H1 (cell line): ENCODE measurements around the gene ATG7. TPM values are rescaled to one million over a fixed set of nuclear protein-coding genes. Genes with fewer than 3 reads are reported as not detected.

Experiments
- CTCF ChIA-PET: fragments of 300-600 bp; sonication (Branson Sonifier 250); formaldehyde crosslinking; loops from one replicate; lab custom pipeline; 2021; ENCODE audit not compliant: partially characterized antibody; lab: Charles Lee
- POLR2A ChIA-PET: fragments of 300-600 bp; sonication (Branson Sonifier 250); formaldehyde crosslinking; loops from one replicate; lab custom pipeline; 2021; ENCODE audit warnings: inconsistent platforms; ENCODE audit not compliant: partially characterized antibody; lab: Charles Lee
- DNase-seq, 2 experiments: peaks; one replicate each; pipeline versions ENCODE4 v3.0.0 to v3.0.0-alpha.2; 2010 to 2022; ENCODE audit warnings: low spot score in 2 of 2, low read depth in 1 of 2, mixed read lengths in 1 of 2
- FAIRE-seq: peaks from 2 replicates; lab custom pipeline; 2011; peaks lifted over from hg19 to GRCh38; lab: Jason Lieb, UNC
- H2AFZ ChIP-seq: 2 replicates; pipeline ENCODE4 v1.8.1; 2012; ENCODE audit warnings: low read length, inconsistent platforms
- H2AK5ac ChIP-seq: 2 replicates; pipeline ENCODE4 v1.6.1; 2013; ENCODE audit warnings: low read depth, low read length
- H2BK120ac ChIP-seq: replicated peaks from 2 replicates; pipeline ENCODE3; 2013; ENCODE audit warnings: low read depth, low read length, inconsistent platforms
- H2BK12ac ChIP-seq: 2 replicates; pipeline ENCODE4 v1.6.1; 2013; ENCODE audit warnings: low read depth, low read length
- H2BK15ac ChIP-seq: 2 replicates; pipeline ENCODE4 v1.6.1; 2013; ENCODE audit warnings: low read length
- H2BK20ac ChIP-seq: 2 replicates; pipeline ENCODE4 v1.6.1; 2013; ENCODE audit warnings: low read length
- H2BK5ac ChIP-seq: 2 replicates; pipeline ENCODE4 v1.6.1; 2013; ENCODE audit warnings: low read depth, low read length
- H3K14ac ChIP-seq: 2 replicates; pipeline ENCODE4 v1.6.1; 2013; ENCODE audit warnings: inconsistent platforms; ENCODE audit not compliant: insufficient read length
- H3K18ac ChIP-seq: 2 replicates; pipeline ENCODE4 v1.6.1; 2013; ENCODE audit warnings: low read length; ENCODE audit errors: extremely low read depth
- H3K23ac ChIP-seq: 2 replicates; pipeline ENCODE4 v1.6.1; 2013; ENCODE audit warnings: inconsistent platforms; ENCODE audit not compliant: insufficient read length
- H3K23me2 ChIP-seq: 2 replicates; pipeline ENCODE4 v1.6.1; 2013; ENCODE audit warnings: low read depth, low read length
- H3K27ac ChIP-seq: 2 replicates; pipeline ENCODE4 v1.6.1; 2011; ENCODE audit warnings: low read depth, low read length, inconsistent platforms
- H3K27me3 ChIP-seq, 4 experiments: replicated peaks in 1 of 4; 1 replicate in 1 of 4; 2 replicates in 3 of 4; pipeline versions ENCODE4 v1.6.1 to v1.8.1; 2011 to 2013; ENCODE audit warnings: low read length in 3 of 4, mild to moderate bottlenecking in 3 of 4, inconsistent platforms in 2 of 4, mixed read lengths in 2 of 4, moderate library complexity in 1 of 4; ENCODE audit not compliant: control insufficient read depth in 3 of 4, insufficient read depth in 3 of 4; ENCODE audit errors: extremely low read depth in 1 of 4
- H3K36me3 ChIP-seq, 4 experiments: 2 replicates each; pipeline versions ENCODE4 v1.6.1 to v1.8.1; 2011 to 2013; ENCODE audit warnings: mild to moderate bottlenecking in 4 of 4, low read length in 3 of 4, moderate library complexity in 2 of 4, control low read depth in 1 of 4, inconsistent platforms in 1 of 4; ENCODE audit not compliant: insufficient read depth in 4 of 4, control insufficient read depth in 2 of 4
- H3K4ac ChIP-seq: replicated peaks from 2 replicates; pipeline ENCODE3; 2013; ENCODE audit warnings: low read length, low read depth, mixed read lengths, inconsistent platforms; ENCODE audit not compliant: insufficient read length
- H3K4me1 ChIP-seq, 4 experiments: replicated peaks in 1 of 4; 1 replicate in 1 of 4; 2 replicates in 3 of 4; pipeline versions ENCODE4 v1.6.1 to v1.8.1; 2011 to 2013; ENCODE audit warnings: low read length in 3 of 4, inconsistent platforms in 2 of 4, mixed read lengths in 1 of 4; ENCODE audit not compliant: insufficient read depth in 4 of 4, control insufficient read depth in 3 of 4
- H3K4me2 ChIP-seq, 2 experiments: 2 replicates each; pipeline versions ENCODE4 v1.6.1 to v1.8.1; 2011 to 2013; ENCODE audit warnings: low read depth in 2 of 2, low read length in 2 of 2, control low read depth in 1 of 2, inconsistent platforms in 1 of 2, mild to moderate bottlenecking in 1 of 2; ENCODE audit not compliant: insufficient read depth in 1 of 2
- H3K4me3 ChIP-seq, 4 experiments: fragments of 200-600, 300-600 bp in 1 of 4; sonication (generic), shearing (Covaris generic), sonication (Bioruptor Twin) in 1 of 4; 2 replicates each; pipeline versions ENCODE4 v1.5.1 to v1.8.1; 2011 to 2016; ENCODE audit warnings: low read length in 4 of 4, low read depth in 3 of 4, control low read depth in 2 of 4, inconsistent platforms in 2 of 4, mild to moderate bottlenecking in 2 of 4, mixed read lengths in 1 of 4, moderate library complexity in 1 of 4; ENCODE audit not compliant: insufficient read depth in 2 of 4; ENCODE audit errors: extremely low read depth in 1 of 4
- H3K56ac ChIP-seq: replicated peaks from 2 replicates; pipeline ENCODE3; 2013; ENCODE audit warnings: low read depth, mild to moderate bottlenecking, mixed read lengths, low read length, inconsistent platforms; ENCODE audit not compliant: insufficient read length
- H3K79me1 ChIP-seq: 2 replicates; pipeline ENCODE4 v1.6.1; 2013; ENCODE audit warnings: low read depth, low read length, control low read depth
- H3K79me2 ChIP-seq, 2 experiments: 2 replicates each; pipeline versions ENCODE4 v1.6.1 to v1.8.1; 2012 to 2013; ENCODE audit warnings: low read length in 2 of 2, mild to moderate bottlenecking in 2 of 2, inconsistent platforms in 1 of 2; ENCODE audit not compliant: insufficient read depth in 2 of 2, control insufficient read depth in 1 of 2
- H3K9ac ChIP-seq, 4 experiments: replicated peaks in 1 of 4; 1 replicate in 1 of 4; 2 replicates in 3 of 4; pipeline versions ENCODE4 v1.6.1 to v1.8.1; 2011 to 2013; ENCODE audit warnings: low read depth in 3 of 4, low read length in 3 of 4, control low read depth in 2 of 4, mild to moderate bottlenecking in 2 of 4, moderate library complexity in 2 of 4, inconsistent platforms in 1 of 4; ENCODE audit errors: extremely low read depth in 1 of 4
- H3K9me3 ChIP-seq, 2 experiments: 2 replicates each; pipeline versions ENCODE4 v1.6.1 to v1.8.1; 2012 to 2013; ENCODE audit warnings: mild to moderate bottlenecking in 2 of 2, moderate library complexity in 2 of 2, control low read depth in 1 of 2, inconsistent platforms in 1 of 2, low read depth in 1 of 2, low read length in 1 of 2, mixed read lengths in 1 of 2; ENCODE audit not compliant: insufficient read depth in 2 of 2
- H4K20me1 ChIP-seq, 2 experiments: replicated peaks in 1 of 2; 2 replicates each; pipeline versions ENCODE3 to v1.8.1; 2011 to 2013; ENCODE audit warnings: inconsistent platforms in 2 of 2, low read length in 2 of 2, mild to moderate bottlenecking in 1 of 2; ENCODE audit not compliant: insufficient read depth in 2 of 2, control insufficient read depth in 1 of 2
- H4K5ac ChIP-seq: 2 replicates; pipeline ENCODE4 v1.6.1; 2013; ENCODE audit warnings: low read length, low read depth, mixed read lengths, inconsistent platforms; ENCODE audit not compliant: insufficient read length
- H4K8ac ChIP-seq: 2 replicates; pipeline ENCODE4 v1.8.0; 2013; ENCODE audit warnings: mild to moderate bottlenecking, moderate library complexity, low read length, inconsistent platforms; ENCODE audit not compliant: insufficient read depth; ENCODE audit errors: extremely low read depth
- H4K91ac ChIP-seq: replicated peaks from 2 replicates; pipeline ENCODE3; 2013; ENCODE audit warnings: low read length, mixed read lengths, inconsistent platforms; ENCODE audit not compliant: insufficient read length
- CTBP2 ChIP-seq: IDR thresholded peaks from 2 replicates; pipeline ENCODE4 v1.7.0; 2011; ENCODE audit warnings: borderline replicate concordance, mild to moderate bottlenecking, moderate library complexity, mixed read lengths, low read length; ENCODE audit not compliant: insufficient read depth, insufficient read length
- EGR1 ChIP-seq: IDR thresholded peaks from 2 replicates; pipeline ENCODE4 v1.6.1; 2011; ENCODE audit warnings: low read depth, low read length, borderline replicate concordance
- FOSL1 ChIP-seq: IDR thresholded peaks from 2 replicates; pipeline ENCODE4 v1.6.1; 2011; ENCODE audit warnings: mild to moderate bottlenecking, low read depth, low read length, moderate library complexity; ENCODE audit not compliant: insufficient read depth
- KDM1A ChIP-seq: fragments of 200-600, 300-600 bp; sonication (generic); IDR thresholded peaks from 2 replicates; pipeline ENCODE4 v1.7.1; 2016; ENCODE audit warnings: mild to moderate bottlenecking, low read length, borderline replicate concordance
- RAD21 ChIP-seq, 2 experiments: IDR thresholded peaks in 1 of 2; conservative IDR thresholded peaks in 1 of 2; 2 replicates each; pipeline ENCODE4 v1.6.1; 2011; ENCODE audit warnings: low read depth in 2 of 2, low read length in 2 of 2, improper control_type of control experiment in 1 of 2, inconsistent platforms in 1 of 2, mild to moderate bottlenecking in 1 of 2, moderate library complexity in 1 of 2
- SP2 ChIP-seq: IDR thresholded peaks from 2 replicates; pipeline ENCODE4 v1.6.1; 2012; ENCODE audit warnings: mild to moderate bottlenecking, low read length, inconsistent platforms
- SP4 ChIP-seq: IDR thresholded peaks from 2 replicates; pipeline ENCODE4 v1.6.1; 2012; ENCODE audit warnings: low read length, inconsistent platforms
- SRF ChIP-seq: IDR thresholded peaks from 2 replicates; pipeline ENCODE4 v1.6.1; 2011; ENCODE audit warnings: mild to moderate bottlenecking, low read depth, low read length, moderate library complexity
- SUZ12 ChIP-seq: fragments of 200-600 bp; sonication (generic); IDR thresholded peaks from 2 replicates; pipeline ENCODE4 v1.6.1; 2012; ENCODE audit warnings: mild to moderate bottlenecking, inconsistent platforms, low read length, moderate library complexity, mixed read lengths
- TEAD4 ChIP-seq: IDR thresholded peaks from 2 replicates; pipeline ENCODE4 v1.6.1; 2012; ENCODE audit warnings: low read depth, low read length, inconsistent platforms, mixed read lengths
- ZNF274 ChIP-seq: IDR thresholded peaks from 2 replicates; pipeline ENCODE4 v1.7.0; 2012; ENCODE audit warnings: low read length, borderline replicate concordance; ENCODE audit errors: extremely low read depth
- WGBS, 2 experiments: shearing (Covaris generic) in 1 of 2; methylation state at CpG; one replicate each; pipeline versions ENCODE4 v1.1.6 to v1.1.7; 2013 to 2015; ENCODE audit warnings: low lambda C conversion rate in 2 of 2, mixed read lengths in 2 of 2, inconsistent platforms in 1 of 2, low coverage in 1 of 2, missing lambda C conversion rate in 1 of 2; ENCODE audit not compliant: insufficient replicate concordance in 2 of 2, insufficient coverage in 1 of 2, insufficient read length in 1 of 2; ENCODE audit errors: extremely low coverage in 1 of 2, missing lambda C conversion rate in 1 of 2; 5-methylcytosine and 5-hydroxymethylcytosine counted together
- polyA plus RNA-seq, 7 experiments: library from polyadenylated mRNA; depleted of rRNA in 3 of 7; stranded (reverse) in 5 of 7; unstranded in 2 of 7; fragments of >200 nt in 5 of 7; fragments of 200-250 nt in 2 of 7; gene quantifications; 1 replicate in 5 of 7; 2 replicates in 1 of 7; 4 replicates in 1 of 7; pipeline versions ENCODE4 v1.2.1 to v1.2.3, GENCODE V29; 2011 to 2013; ENCODE audit warnings: missing spikeins in 2 of 7, mixed read lengths in 2 of 7
- total RNA-seq: library from RNA; stranded (reverse); fragmentation: NEBNext Ultra II Directional; extraction: Animal tissue kit (Norgen Biotek cat#: 25700); gene quantifications from 2 replicates; pipeline ENCODE4 v1.2.1, GENCODE V29; 2021

Gene ATG7
- total and polyA plus RNA-seq, 2 of the 8 experiments (the other 6 are each of a cell fraction or from before 2014, with no cell fraction given): 15.0 to 19.1 TPM

GRCh38 chr3:11534011-11534792 lies 262.0 kb downstream of the ATG7 start:
- no peak for DNase-seq
- FAIRE-seq: no peak
- H3K56ac ChIP-seq: no peak overlapping the region
- TF ChIP-seq SP2 (no peak), SRF (no peak), TEAD4 (no peak), EGR1 (no peak), SUZ12 (no peak), RAD21 (IDR thresholded peaks at IDR 0.05 in 1 of 2, conservative IDR thresholded peaks at IDR 0.05 in 1 of 2; ENCODE audit: low read depth in 2 of 2, low read length in 2 of 2) (no peak), SP4 (no peak), ZNF274 (no peak), FOSL1 (no peak), KDM1A (no peak), CTBP2 (no peak)
- TF ChIP-seq, all 59 proteins: peak for 0
- no peaks in the 10 kb centered on the region for H3K9me3 ChIP-seq
- no peak overlapping the region for H2BK12ac ChIP-seq
- no peaks in the 10 kb centered on the region for H3K79me1 ChIP-seq
- no peak overlapping the region for H4K5ac ChIP-seq
- H2AFZ ChIP-seq: no peak overlapping the region
- H3K18ac ChIP-seq: no peak overlapping the region
- H3K27ac ChIP-seq: no peak overlapping the region
- no peak overlapping the region for H2BK120ac ChIP-seq
- no peak overlapping the region for H3K9ac ChIP-seq
- no peak overlapping the region for H2AK5ac ChIP-seq
- H2BK5ac ChIP-seq: no peak overlapping the region
- WGBS, 2 experiments: 94% methylated on average over 21 of the region's 21 CpGs; no CpG with 5 or more reads in 1 of the 2 experiments
- H3K4me3 ChIP-seq: no peak overlapping the region
- no peaks in the 10 kb centered on the region for H3K23me2 ChIP-seq
- H3K36me3 ChIP-seq: no peaks in the 10 kb centered on the region
- H3K4me2 ChIP-seq: no peak overlapping the region
- peaks cover 0 to 3% (median 0%) of the 10 kb centered on the region in 4 experiments; a peak in 1 of 7 replicates for H3K4me1 ChIP-seq
- no peak overlapping the region for H4K8ac ChIP-seq
- no peak overlapping the region for H3K14ac ChIP-seq
- CTCF ChIA-PET: interaction anchor here (0.8 to 6.6 kb wide), 7 partner anchors 25 to 156 kb away, joined by 3 to 58 read pairs (median 3); no protein-coding TSS in a partner anchor
- H4K20me1 ChIP-seq: peaks cover 0 to 4% of the 10 kb centered on the region in 2 experiments
- POLR2A ChIA-PET: interaction anchor here (0.8 kb wide), 1 partner anchor 12 kb away, joined by 3 read pairs; no protein-coding TSS in a partner anchor
- no peak overlapping the region for H2BK20ac ChIP-seq
- H3K4ac ChIP-seq: no peak overlapping the region
- H3K79me2 ChIP-seq: no peaks in the 10 kb centered on the region
- H3K23ac ChIP-seq: no peak overlapping the region
- no peak overlapping the region; the same call in 1 of the 2 replicates for H2BK15ac ChIP-seq
- H4K91ac ChIP-seq: no peak overlapping the region
- no peaks in the 10 kb centered on the region for H3K27me3 ChIP-seq
